Thymus (tissue), 11 donors: ENCODE measurements around the gene OIT3. TPM values are rescaled to one million over a fixed set of nuclear protein-coding genes. Genes with fewer than 3 reads are reported as not detected.
"Not testable (repeated sequence)": the region's sequence is repeated elsewhere in the genome, so short reads cannot be mapped to it uniquely, and the experiment has no call there.

ENCODE experiments used
- DNase-seq, 9 donors: peaks; one replicate each; pipeline ENCODE4 v3.0.0-alpha.2; 2013; ENCODE audit warnings: low spot score in 9 of 9, low read depth in 6 of 9, missing footprints in 1 of 9
- H3K27ac ChIP-seq, 2 donors: one replicate each; pipeline ENCODE4 v1.5.1; 2013; ENCODE audit warnings: control low read depth in 1 of 2, low read depth in 1 of 2, low read length in 1 of 2, mild to moderate bottlenecking in 1 of 2, moderate library complexity in 1 of 2
- H3K27me3 ChIP-seq, 2 donors: one replicate each; pipeline ENCODE4 v1.5.1; 2013; ENCODE audit warnings: low read length in 1 of 2; ENCODE audit not compliant: control insufficient read depth in 2 of 2, insufficient read depth in 1 of 2
- H3K36me3 ChIP-seq, 2 donors: one replicate each; pipeline ENCODE4 v1.5.1; 2013; ENCODE audit warnings: low read length in 1 of 2, mild to moderate bottlenecking in 1 of 2, moderate library complexity in 1 of 2; ENCODE audit not compliant: control insufficient read depth in 2 of 2, insufficient read depth in 2 of 2
- H3K4me1 ChIP-seq, 2 donors: one replicate each; pipeline ENCODE4 v1.5.1; 2013; ENCODE audit warnings: low read length in 2 of 2; ENCODE audit not compliant: control insufficient read depth in 2 of 2, insufficient read depth in 2 of 2
- H3K4me3 ChIP-seq, 2 donors: one replicate each; pipeline ENCODE4 v1.5.1; 2013; ENCODE audit warnings: low read length in 2 of 2, control low read depth in 1 of 2, mild to moderate bottlenecking in 1 of 2
- H3K9me3 ChIP-seq, 2 donors: one replicate each; pipeline ENCODE4 v1.5.1; 2013; ENCODE audit warnings: low read length in 1 of 2, mild to moderate bottlenecking in 1 of 2; ENCODE audit not compliant: control insufficient read depth in 2 of 2, insufficient read depth in 1 of 2
- WGBS: extraction: QIAGEN DNeasy Blood & Tissue Kit; methylation state at CpG from one replicate; pipeline ENCODE4 v1.1.7; 2013; 5-methylcytosine and 5-hydroxymethylcytosine counted together
- polyA plus RNA-seq: library from polyadenylated mRNA; stranded (reverse); fragments of 200-250 nt; gene quantifications from one replicate; pipeline ENCODE4 v1.2.3, GENCODE V29; 2013
- total RNA-seq: library from RNA; stranded (reverse); fragments of 120-200 nt; gene quantifications from one replicate; pipeline ENCODE4 v1.2.4, GENCODE V29; 2013
- donor health status: healthy.

The OIT3 gene
- total and polyA plus RNA-seq, 2 donors: 0.07 to 1.1 TPM

DNA sequence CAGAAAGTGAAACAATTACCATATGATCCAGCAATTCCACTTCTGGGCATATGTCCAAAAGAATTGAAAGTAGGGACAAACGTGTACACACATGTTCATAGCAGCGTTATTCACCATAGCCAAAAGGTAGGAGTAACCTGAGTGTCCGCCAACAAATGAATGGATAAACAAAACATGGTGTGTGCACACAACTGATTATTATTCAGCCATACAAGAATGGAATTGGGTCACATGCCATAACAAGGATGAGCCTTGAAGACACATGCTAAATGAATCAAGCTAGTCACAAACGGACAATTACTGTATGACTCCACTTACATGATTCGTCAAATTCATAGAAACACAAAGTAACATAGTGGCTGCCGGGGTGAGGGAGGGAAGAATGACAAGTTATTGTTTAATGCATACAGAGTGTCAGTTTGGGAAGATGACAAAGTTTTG, 4.1 kb upstream of the OIT3 start:
- H3K9me3 ChIP-seq: no peaks in the 10 kb centered on the region
- WGBS: 78% methylated on average over 6 of the region's 6 CpGs
- no peak overlapping the region for H3K27ac ChIP-seq
- DNase-seq: peak in 3 of 9 donors; percentile 3 to 25 (median 5)
- peaks cover 4% of the 10 kb centered on the region in 2 donors for H3K4me1 ChIP-seq
- peaks cover 0 to 3% of the 10 kb centered on the region in 2 donors for H3K36me3 ChIP-seq
- no peak overlapping the region for H3K4me3 ChIP-seq
- H3K27me3 ChIP-seq: no peaks in the 10 kb centered on the region

DNA sequence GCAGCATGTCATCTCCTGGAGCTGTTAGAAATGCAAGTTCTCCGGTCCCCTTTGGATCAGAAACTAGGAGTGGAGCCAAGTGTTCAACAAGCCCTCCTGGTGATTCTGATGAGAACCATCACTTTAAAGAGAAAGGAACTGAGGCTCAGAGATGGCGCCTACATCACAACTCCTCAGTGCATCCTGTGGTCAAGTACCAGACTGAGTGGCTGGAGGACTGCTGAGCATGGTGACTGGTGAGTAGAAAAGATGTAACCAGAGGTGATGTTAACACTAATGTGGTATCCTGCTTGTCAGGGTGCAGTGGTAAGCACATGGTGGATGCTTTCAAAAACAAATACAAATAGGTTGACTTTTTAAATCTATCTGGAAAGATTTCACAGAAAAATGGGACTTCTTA, 3.5 kb upstream of the OIT3 start:
- Histone ChIP-seq H3K36me3 (peaks cover 0 to 3% of the 10 kb centered on the region in 2 donors), H3K4me3 (no peak overlapping the region), H3K9me3 (no peaks in the 10 kb centered on the region), H3K27ac (no peak overlapping the region), H3K27me3 (no peaks in the 10 kb centered on the region), H3K4me1 (peaks cover 4% of the 10 kb centered on the region in 2 donors)
- no peak for DNase-seq
- 93% methylated on average over 2 of the region's 2 CpGs for WGBS

GRCh38 chr10:72895236-72895850, 1.8 kb downstream of the OIT3 start:
- Histone ChIP-seq H3K9me3 (no peaks in the 10 kb centered on the region), H3K36me3 (no peaks in the 10 kb centered on the region), H3K4me3 (no peak overlapping the region), H3K27ac (no peak overlapping the region), H3K4me1 (no peaks in the 10 kb centered on the region), H3K27me3 (no peaks in the 10 kb centered on the region)
- 85% methylated on average over 11 of the region's 11 CpGs for WGBS
- DNase-seq: no peak

DNA sequence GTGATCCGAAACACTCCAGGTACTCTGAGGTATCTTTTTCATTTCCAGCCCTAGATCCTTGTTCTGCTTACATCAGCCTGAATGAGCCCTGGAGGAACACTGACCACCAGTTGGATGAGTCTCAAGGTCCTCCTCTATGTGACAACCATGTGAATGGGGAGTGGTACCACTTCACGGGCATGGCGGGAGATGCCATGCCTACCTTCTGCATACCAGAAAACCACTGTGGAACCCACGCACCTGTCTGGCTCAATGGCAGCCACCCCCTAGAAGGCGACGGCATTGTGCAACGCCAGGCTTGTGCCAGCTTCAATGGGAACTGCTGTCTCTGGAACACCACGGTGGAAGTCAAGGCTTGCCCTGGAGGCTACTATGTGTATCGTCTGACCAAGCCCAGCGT, 5.1 kb downstream of the OIT3 start:
- H3K4me3 ChIP-seq: no peak overlapping the region
- H3K36me3 ChIP-seq: no peaks in the 10 kb centered on the region
- H3K9me3 ChIP-seq: no peaks in the 10 kb centered on the region
- no peak overlapping the region for H3K27ac ChIP-seq
- no peak for DNase-seq
- no peaks in the 10 kb centered on the region for H3K27me3 ChIP-seq
- WGBS: 98% methylated on average over 10 of the region's 10 CpGs
- no peaks in the 10 kb centered on the region for H3K4me1 ChIP-seq

DNA sequence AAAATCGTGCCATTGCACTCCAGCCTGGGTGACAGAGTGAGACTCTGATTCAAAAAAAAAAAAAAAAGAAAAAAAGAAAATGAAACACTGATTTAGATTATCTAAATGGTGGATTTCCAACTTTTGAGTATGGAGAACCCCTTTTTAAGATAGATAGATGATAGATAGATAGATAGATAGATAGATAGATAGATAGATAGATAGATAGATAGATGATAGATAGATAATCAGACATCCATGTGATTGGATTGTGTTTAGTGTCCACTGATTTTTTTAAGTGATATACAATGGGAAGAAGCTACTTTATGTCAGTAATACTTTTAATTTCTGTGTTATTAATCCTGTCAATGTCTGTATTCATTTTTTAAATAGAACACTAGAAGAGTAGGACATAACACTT, 6.0 kb downstream of the OIT3 start:
- Histone ChIP-seq H3K4me1 (no peaks in the 10 kb centered on the region), H3K4me3 (no peak overlapping the region), H3K27ac (no peak overlapping the region), H3K27me3 (no peaks in the 10 kb centered on the region), H3K9me3 (no peaks in the 10 kb centered on the region), H3K36me3 (no peaks in the 10 kb centered on the region)
- no peak for DNase-seq
- WGBS: 100% methylated on average over 1 of the region's 1 CpG

DNA sequence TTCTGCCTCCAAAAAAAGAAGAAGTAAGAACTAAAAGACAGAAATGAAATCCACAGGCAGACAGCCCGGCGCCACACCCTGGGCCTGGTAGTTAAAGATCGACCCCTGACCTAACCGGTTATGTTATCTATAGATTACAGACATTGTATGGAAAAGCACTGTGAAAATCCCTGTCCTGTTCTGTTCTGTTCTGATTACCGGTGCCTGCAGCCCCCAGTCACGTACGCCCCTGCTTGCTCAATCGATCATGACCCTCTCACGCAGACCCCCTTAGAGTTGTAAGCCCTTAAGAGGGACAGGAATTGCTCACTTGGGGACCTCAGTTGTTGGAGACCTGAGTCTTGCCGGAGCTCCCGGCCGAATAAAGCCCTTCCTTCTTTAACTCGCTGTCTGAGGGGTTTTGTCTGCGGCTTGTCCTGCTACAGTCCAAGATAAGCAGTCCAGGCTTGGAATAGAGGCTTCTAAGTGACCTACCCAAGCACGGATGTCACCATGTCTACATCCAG, 10.5 kb downstream of the OIT3 start:
- not testable (repeated sequence) for DNase-seq, H3K27ac ChIP-seq, H3K27me3 ChIP-seq, H3K4me1 ChIP-seq, H3K36me3 ChIP-seq, H3K4me3 ChIP-seq, H3K9me3 ChIP-seq
- WGBS: 97% methylated on average over 15 of the region's 15 CpGs

DNA sequence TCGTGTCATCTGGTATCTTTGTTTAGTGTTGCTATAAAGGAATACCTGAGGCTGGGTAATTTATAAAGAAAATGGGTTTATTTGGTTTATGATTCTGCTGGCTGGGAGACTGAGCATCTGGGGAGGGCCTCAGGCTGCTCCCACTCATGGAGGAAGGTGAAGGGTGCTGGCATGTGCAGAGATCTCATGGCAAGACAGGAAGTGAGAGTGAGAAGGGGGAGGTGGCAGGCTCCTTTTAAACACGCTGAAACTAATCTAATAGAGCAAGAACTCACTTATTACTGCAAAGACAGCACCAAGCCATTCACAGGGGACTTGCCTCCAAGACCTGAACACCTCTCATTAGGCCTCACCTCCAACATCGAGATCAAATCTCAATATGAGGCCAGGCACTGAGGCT, 11.3 kb downstream of the OIT3 start:
- Histone ChIP-seq H3K4me3 (no peak overlapping the region), H3K36me3 (no peaks in the 10 kb centered on the region), H3K27me3 (no peaks in the 10 kb centered on the region), H3K9me3 (no peaks in the 10 kb centered on the region), H3K4me1 (no peaks in the 10 kb centered on the region), H3K27ac (no peak overlapping the region)
- WGBS: 95% methylated on average over 3 of the region's 3 CpGs
- DNase-seq: no peak

GRCh38 chr10:72906446-72906845, 12.9 kb downstream of the OIT3 start:
- Histone ChIP-seq H3K4me3 (no peak overlapping the region), H3K27ac (no peak overlapping the region), H3K36me3 (no peaks in the 10 kb centered on the region), H3K27me3 (no peaks in the 10 kb centered on the region), H3K4me1 (no peaks in the 10 kb centered on the region), H3K9me3 (no peaks in the 10 kb centered on the region)
- WGBS: 96% methylated on average over 6 of the region's 6 CpGs
- DNase-seq: no peak

GRCh38 chr10:72910705-72911104, 17.2 kb downstream of the OIT3 start:
- no peak overlapping the region for H3K4me3 ChIP-seq
- H3K27ac ChIP-seq: no peak overlapping the region

More at GRCh38 chr10:72910705-72911104, 17.2 kb downstream of the OIT3 start:
- no peaks in the 10 kb centered on the region for H3K9me3 ChIP-seq
- no peak for DNase-seq
- H3K4me1 ChIP-seq: no peaks in the 10 kb centered on the region
- H3K27me3 ChIP-seq: no peaks in the 10 kb centered on the region
- no peaks in the 10 kb centered on the region for H3K36me3 ChIP-seq
